ENCODE measurements around the gene EFHC1. TPM values are rescaled to one million over a fixed set of nuclear protein-coding genes. Genes with fewer than 3 reads are reported as not detected.

The EFHC1 gene
- total RNA-seq, 4 donors from 2014 or later, result 14.0 to 63.0 (median 27.6) TPM

GRCh38 chr6:52494298-52495072 is 74.3 kb downstream of the EFHC1 start:
- Histone ChIP-seq H3K9me3 (no peaks in the 10 kb centered on the region), H3K4me3 (no peak overlapping the region), H3K36me3 (no peaks in the 10 kb centered on the region), H3K27me3 (no peaks in the 10 kb centered on the region), H3K4me1 (peaks cover 3% of the 10 kb centered on the region), H3K27ac (no peak overlapping the region)
- DNase-seq (ENCODE audit: low spot score in 2 of 2), result no peak
- no peak for TF ChIP-seq EP300 (IDR thresholded peaks at IDR 0.05)
- no peak for TF ChIP-seq CTCF (IDR thresholded peaks at IDR 0.05)
- no peak for TF ChIP-seq POLR2AphosphoS5 (IDR thresholded peaks at IDR 0.05)
- no peak for TF ChIP-seq POLR2A (IDR thresholded peaks at IDR 0.05)
- 92% methylated on average over 7 of the region's 7 CpGs for WGBS

GRCh38 chr6:52495922-52496321 is 75.8 kb downstream of the EFHC1 start:
- H3K4me3 ChIP-seq, result no peak overlapping the region
- H3K4me1 ChIP-seq, result peaks cover 14% of the 10 kb centered on the region
- no peak for TF ChIP-seq POLR2AphosphoS5 (IDR thresholded peaks at IDR 0.05)
- no peak for TF ChIP-seq POLR2A (IDR thresholded peaks at IDR 0.05)
- no peak for TF ChIP-seq CTCF (IDR thresholded peaks at IDR 0.05)
- no peak for TF ChIP-seq EP300 (IDR thresholded peaks at IDR 0.05)
- DNase-seq (ENCODE audit: low spot score in 2 of 2), result no peak
- no peaks in the 10 kb centered on the region for H3K27me3 ChIP-seq
- H3K36me3 ChIP-seq, result no peaks in the 10 kb centered on the region
- 68% methylated on average over 3 of the region's 3 CpGs for WGBS
- no peak overlapping the region for H3K27ac ChIP-seq
- no peaks in the 10 kb centered on the region for H3K9me3 ChIP-seq

DNA sequence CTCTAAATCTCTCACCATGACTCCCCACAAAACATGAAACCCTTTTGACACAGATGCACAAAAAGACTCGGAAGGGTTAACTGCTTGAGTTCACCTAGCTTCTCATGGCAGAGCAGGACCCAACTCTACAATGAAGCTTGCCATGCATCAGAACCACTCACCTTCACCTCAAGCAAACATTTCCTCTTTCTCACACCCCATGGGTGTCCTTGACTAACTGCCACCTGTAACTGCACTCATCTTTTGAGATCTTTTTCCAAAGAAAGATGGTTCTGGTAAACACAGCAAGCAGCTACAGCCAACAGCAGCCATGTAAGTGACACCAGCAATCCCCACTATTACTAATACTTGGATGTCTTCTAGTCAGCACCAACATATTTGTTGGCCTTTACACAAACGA is 76.5 kb downstream of the EFHC1 start:
- Histone ChIP-seq H3K36me3 (no peaks in the 10 kb centered on the region), H3K4me3 (no peak overlapping the region), H3K4me1 (peaks cover 16% of the 10 kb centered on the region), H3K9me3 (no peaks in the 10 kb centered on the region), H3K27me3 (no peaks in the 10 kb centered on the region), H3K27ac (no peak overlapping the region)
- 94% methylated on average over 2 of the region's 2 CpGs for WGBS
- no peak for TF ChIP-seq POLR2AphosphoS5 (IDR thresholded peaks at IDR 0.05)
- TF ChIP-seq EP300 (IDR thresholded peaks at IDR 0.05), result no peak
- TF ChIP-seq POLR2A (IDR thresholded peaks at IDR 0.05), result no peak
- TF ChIP-seq CTCF (IDR thresholded peaks at IDR 0.05), result no peak
- no peak for DNase-seq (ENCODE audit: low spot score in 2 of 2)

GRCh38 chr6:52497652-52498408 is 77.7 kb downstream of the EFHC1 start:
- Histone ChIP-seq H3K9me3 (no peaks in the 10 kb centered on the region), H3K4me1 (peaks cover 25% of the 10 kb centered on the region), H3K27ac (no peak overlapping the region), H3K4me3 (no peak overlapping the region), H3K27me3 (no peaks in the 10 kb centered on the region), H3K36me3 (no peaks in the 10 kb centered on the region)
- WGBS, result 83% methylated on average over 14 of the region's 14 CpGs
- no peak for DNase-seq (ENCODE audit: low spot score in 2 of 2)
- TF ChIP-seq EP300 (IDR thresholded peaks at IDR 0.05) (no peak), POLR2A (IDR thresholded peaks at IDR 0.05) (no peak), POLR2AphosphoS5 (IDR thresholded peaks at IDR 0.05) (no peak), CTCF (IDR thresholded peaks at IDR 0.05) (no peak)

- no peak for DNase-seq (ENCODE audit: low spot score in 2 of 2)
- Histone ChIP-seq H3K9me3 (no peaks in the 10 kb centered on the region), H3K27me3 (no peaks in the 10 kb centered on the region), H3K4me1 (peaks cover 33% of the 10 kb centered on the region), H3K4me3 (no peak overlapping the region), H3K27ac (no peak overlapping the region), H3K36me3 (no peaks in the 10 kb centered on the region)
- 93% methylated on average over 11 of the region's 11 CpGs for WGBS
- no peak for TF ChIP-seq EP300 (IDR thresholded peaks at IDR 0.05)
- TF ChIP-seq POLR2AphosphoS5 (IDR thresholded peaks at IDR 0.05), result no peak
- TF ChIP-seq POLR2A (IDR thresholded peaks at IDR 0.05), result no peak
- no peak for TF ChIP-seq CTCF (IDR thresholded peaks at IDR 0.05)
These were observed 78.4 kb downstream of the EFHC1 start for GRCh38 chr6:52498538-52499017.
